Mucosa of rectum (tissue), 2 donors: ENCODE data around the gene CRHR1.
"Not testable (repeated sequence)": the region's sequence is repeated elsewhere in the genome, so short reads cannot be mapped to it uniquely, and the experiment has no call there.

Experiments
- H3K27ac ChIP-seq, 2 donors: one replicate each; pipeline ENCODE4 v1.7.0; 2013; ENCODE audit warnings: inconsistent platforms in 2 of 2, low read depth in 2 of 2, low read length in 2 of 2
- H3K27me3 ChIP-seq, 2 donors: one replicate each; pipeline ENCODE4 v1.7.0; 2013; ENCODE audit warnings: low read length in 2 of 2; ENCODE audit not compliant: control insufficient read depth in 2 of 2, insufficient read depth in 2 of 2
- H3K36me3 ChIP-seq, 2 donors: one replicate each; pipeline ENCODE4 v1.7.0; 2013; ENCODE audit warnings: low read length in 2 of 2; ENCODE audit not compliant: control insufficient read depth in 2 of 2, insufficient read depth in 2 of 2
- H3K4me1 ChIP-seq, 2 donors: one replicate each; pipeline ENCODE4 v1.7.0; 2013; ENCODE audit warnings: low read length in 2 of 2, mild to moderate bottlenecking in 1 of 2; ENCODE audit not compliant: control insufficient read depth in 2 of 2, insufficient read depth in 2 of 2
- H3K4me3 ChIP-seq, 2 donors: one replicate each; pipeline ENCODE4 v1.7.0; 2013; ENCODE audit warnings: low read length in 2 of 2
- H3K9ac ChIP-seq, 2 donors: one replicate each; pipeline ENCODE4 v1.7.0; 2013; ENCODE audit warnings: low read length in 2 of 2, low read depth in 1 of 2, mild to moderate bottlenecking in 1 of 2
- H3K9me3 ChIP-seq, 2 donors: one replicate each; pipeline ENCODE4 v1.7.0; 2013; ENCODE audit warnings: low read length in 2 of 2; ENCODE audit not compliant: control insufficient read depth in 2 of 2
- donor health status: healthy.
- donor health status: Normal muscosa, but diverticular disease.

Gene CRHR1

DNA sequence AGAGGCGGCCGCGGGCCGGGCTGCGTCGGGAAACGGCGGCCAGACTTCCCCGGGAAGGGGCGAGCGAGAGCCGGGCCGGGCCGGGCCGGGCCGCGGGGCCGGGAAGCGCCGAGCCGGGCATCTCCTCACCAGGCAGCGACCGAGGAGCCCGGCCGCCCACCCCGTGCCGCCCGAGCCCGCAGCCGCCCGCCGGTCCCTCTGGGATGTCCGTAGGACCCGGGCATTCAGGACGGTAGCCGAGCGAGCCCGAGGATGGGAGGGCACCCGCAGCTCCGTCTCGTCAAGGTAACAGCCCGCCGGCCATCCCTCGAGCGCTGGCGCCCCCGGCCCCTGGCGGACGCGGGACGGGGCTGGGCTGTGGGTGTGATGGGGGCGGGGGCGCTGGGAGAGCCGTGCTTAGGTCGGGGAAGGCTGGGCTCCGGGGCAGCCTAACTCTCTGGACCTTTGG is at the start of gene CRHR1:
Gene CRHR1 (plus strand): TSS at position 28 of the 448 bp plus-strand sequence. CDS start 225 bp downstream, at position 253.
- Histone ChIP-seq H3K9me3 (no peaks in the 10 kb centered on the region), H3K27ac (no peak within 1 kb of the TSS), H3K9ac (no peak within 1 kb of the TSS), H3K27me3 (peaks cover 44 to 58% of the 10 kb centered on the region in 2 donors), H3K4me1 (peaks cover 3 to 5% of the 10 kb centered on the region in 2 donors), H3K36me3 (no peaks in the 10 kb centered on the region), H3K4me3 (peak within 1 kb of the TSS; percentile 26 to 27)

DNA sequence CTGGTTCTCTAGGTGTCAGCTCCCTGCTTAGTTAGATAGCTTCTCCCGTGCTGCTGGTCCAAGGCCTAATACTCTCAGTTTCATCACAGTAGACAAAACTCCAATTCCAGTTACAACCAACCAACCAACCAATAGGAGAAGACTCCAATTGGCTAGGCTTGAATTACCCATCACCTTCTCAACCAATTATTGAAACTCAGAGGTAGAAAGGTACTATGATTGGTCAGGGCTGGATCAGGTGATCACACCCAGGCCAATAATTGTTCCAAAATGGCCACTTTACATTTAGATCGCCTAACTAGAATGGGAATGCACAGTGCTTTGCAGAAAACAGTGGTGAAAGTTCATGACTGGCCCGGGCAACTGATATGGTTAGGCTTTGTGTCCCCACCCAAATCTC is 49.5 kb upstream of the CRHR1 start:
- Histone ChIP-seq H3K4me1 (no peaks in the 10 kb centered on the region), H3K27me3 (peaks cover 0 to 5% of the 10 kb centered on the region in 2 donors), H3K9ac (no peak overlapping the region), H3K4me3 (no peak overlapping the region), H3K9me3 (peaks cover 0 to 5% of the 10 kb centered on the region in 2 donors), H3K27ac (no peak overlapping the region), H3K36me3 (no peaks in the 10 kb centered on the region)

- Histone ChIP-seq H3K4me3 (no peak overlapping the region), H3K27ac (no peak overlapping the region), H3K9ac (no peak overlapping the region), H3K27me3 (no peaks in the 10 kb centered on the region), H3K36me3 (no peaks in the 10 kb centered on the region), H3K9me3 (peaks cover 0 to 5% of the 10 kb centered on the region in 2 donors), H3K4me1 (no peaks in the 10 kb centered on the region)
Observed at GRCh38 chr17:45735488-45735887, 48.6 kb upstream of the CRHR1 start.

GRCh38 chr17:45739786-45740185 is 44.3 kb upstream of the CRHR1 start:
- no peak overlapping the region for H3K4me3 ChIP-seq
- H3K27ac ChIP-seq = no peak overlapping the region
- H3K27me3 ChIP-seq = peaks cover 6 to 7% of the 10 kb centered on the region in 2 donors

DNA sequence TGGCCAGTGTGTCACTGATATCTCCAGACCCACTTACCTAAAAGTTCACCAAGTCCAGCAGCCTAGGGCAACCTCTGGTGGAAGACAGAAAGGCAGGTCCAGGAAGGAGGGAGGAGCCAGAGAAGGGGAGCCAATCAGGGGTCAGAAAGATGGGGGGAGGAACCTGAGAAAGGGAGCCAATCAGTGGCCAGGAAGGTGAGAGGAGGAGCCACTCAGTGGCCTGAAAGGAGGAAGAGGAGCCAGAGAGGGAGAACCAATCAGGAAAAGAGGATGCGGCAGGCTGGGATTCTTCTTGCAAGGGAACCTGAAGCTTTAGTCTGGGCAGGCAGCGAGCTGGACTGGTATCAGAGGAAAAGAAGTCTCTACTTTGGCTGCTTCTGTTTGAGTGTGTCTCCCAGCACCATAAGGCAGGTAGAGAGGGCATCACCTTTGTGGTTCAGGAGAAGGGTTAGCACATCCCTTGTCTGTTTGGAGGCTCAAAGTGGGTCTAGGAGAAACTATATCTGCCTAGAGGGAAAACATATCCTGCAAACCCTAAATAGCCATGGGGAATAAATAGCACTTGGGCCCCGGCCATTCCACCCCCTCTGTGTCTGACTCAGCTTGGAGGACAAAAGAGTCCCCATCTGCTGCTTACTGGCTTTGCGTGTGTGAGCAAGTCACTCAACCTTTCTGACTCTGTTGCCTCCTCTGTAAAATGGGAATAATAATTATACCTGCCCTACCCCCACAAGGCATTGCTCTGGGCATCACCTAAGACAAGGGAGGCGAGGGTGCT is 43.4 kb upstream of the CRHR1 start:
- H3K9me3 ChIP-seq = no peaks in the 10 kb centered on the region
- no peaks in the 10 kb centered on the region for H3K36me3 ChIP-seq
- H3K4me1 ChIP-seq = no peaks in the 10 kb centered on the region
- H3K4me3 ChIP-seq = no peak overlapping the region
- no peak overlapping the region for H3K27ac ChIP-seq
- peaks cover 6 to 7% of the 10 kb centered on the region in 2 donors for H3K27me3 ChIP-seq
- H3K9ac ChIP-seq = no peak overlapping the region

More at GRCh38 chr17:45739786-45740185, 44.3 kb upstream of the CRHR1 start:
- Histone ChIP-seq H3K9ac (no peak overlapping the region), H3K36me3 (no peaks in the 10 kb centered on the region), H3K9me3 (no peaks in the 10 kb centered on the region), H3K4me1 (no peaks in the 10 kb centered on the region)

DNA sequence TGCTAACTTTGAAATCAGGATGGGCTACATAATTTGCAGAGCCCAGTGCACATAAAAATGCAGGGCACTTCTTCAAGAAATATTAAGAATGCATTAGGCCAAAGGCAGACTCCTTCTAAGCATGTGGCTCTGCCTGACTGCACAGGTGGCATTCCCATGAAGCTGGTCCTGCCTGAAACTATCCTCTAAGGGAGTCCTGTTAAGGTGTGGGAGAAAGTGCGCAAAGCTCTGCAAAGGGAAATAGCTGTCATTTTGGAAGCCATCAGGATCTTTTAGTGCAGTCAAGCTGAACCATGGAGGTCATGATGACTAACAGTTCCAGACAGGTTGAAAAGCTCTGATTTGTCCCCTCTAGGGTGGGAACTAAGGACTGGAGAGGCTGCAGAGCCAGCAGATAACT is 41.9 kb upstream of the CRHR1 start:
- H3K9ac ChIP-seq = no peak overlapping the region
- no peak overlapping the region for H3K4me3 ChIP-seq
- H3K27me3 ChIP-seq = peaks cover 7 to 10% of the 10 kb centered on the region in 2 donors
- no peaks in the 10 kb centered on the region for H3K4me1 ChIP-seq
- no peak overlapping the region for H3K27ac ChIP-seq
- no peaks in the 10 kb centered on the region for H3K36me3 ChIP-seq
- H3K9me3 ChIP-seq = no peaks in the 10 kb centered on the region

DNA sequence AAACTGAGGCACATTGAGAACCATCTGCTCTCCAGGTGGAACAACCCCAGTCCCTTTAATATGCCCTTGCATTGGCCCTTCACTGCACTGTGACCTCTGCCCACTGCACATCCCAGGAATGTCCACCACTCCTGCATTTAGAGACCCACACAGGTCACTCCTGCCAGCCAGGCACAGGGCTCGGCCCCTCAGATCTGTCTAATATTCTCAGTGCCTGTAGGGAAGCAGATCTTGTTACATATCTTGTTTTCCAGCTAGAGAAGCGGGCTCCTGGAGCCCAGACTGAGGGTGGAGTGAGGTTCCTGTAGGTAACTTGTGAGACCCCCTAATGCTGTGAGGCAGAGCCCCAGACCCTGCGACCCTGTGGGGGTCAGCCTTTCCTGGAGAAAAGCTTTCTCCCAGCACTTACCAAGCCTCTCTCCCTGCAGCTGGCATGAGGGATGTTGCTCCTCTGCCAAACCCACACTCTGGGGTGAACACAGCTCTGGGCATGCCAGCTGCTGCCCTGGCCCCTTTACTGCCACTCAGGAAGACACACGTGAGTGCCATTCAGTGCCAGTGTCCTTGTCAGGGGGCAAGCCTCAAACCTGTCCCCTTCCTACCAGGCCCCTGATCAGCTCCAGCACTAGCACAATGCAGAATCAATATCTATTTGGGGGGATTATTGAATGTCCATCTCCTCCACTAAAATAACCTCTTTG is 40.3 kb upstream of the CRHR1 start:
- Histone ChIP-seq H3K27ac (no peak overlapping the region), H3K27me3 (peaks cover 7 to 14% of the 10 kb centered on the region in 2 donors), H3K9me3 (no peaks in the 10 kb centered on the region), H3K4me3 (no peak overlapping the region), H3K4me1 (no peaks in the 10 kb centered on the region), H3K9ac (no peak overlapping the region), H3K36me3 (no peaks in the 10 kb centered on the region)

- H3K36me3 ChIP-seq, H3K9me3 ChIP-seq, H3K4me1 ChIP-seq, H3K4me3 ChIP-seq, H3K9ac ChIP-seq, H3K27ac ChIP-seq: not testable (repeated sequence)
- peaks cover 7 to 16% of the 10 kb centered on the region in 2 donors for H3K27me3 ChIP-seq
Observed at GRCh38 chr17:45744826-45745225, 39.3 kb upstream of the CRHR1 start.

GRCh38 chr17:45745601-45746494 is 38.3 kb upstream of the CRHR1 start:
- H3K36me3 ChIP-seq = no peaks in the 10 kb centered on the region
- no peaks in the 10 kb centered on the region for H3K4me1 ChIP-seq
- peaks cover 7 to 16% of the 10 kb centered on the region in 2 donors for H3K27me3 ChIP-seq
- H3K27ac ChIP-seq = no peak overlapping the region
- H3K4me3 ChIP-seq = no peak overlapping the region
- H3K9me3 ChIP-seq = no peaks in the 10 kb centered on the region
- H3K9ac ChIP-seq = no peak overlapping the region
